Measurements from ENCODE around the gene TBX6. TPM values are rescaled to one million over a fixed set of nuclear protein-coding genes. Genes with fewer than 3 reads are reported as not detected.
"Not testable (repeated sequence)": the region's sequence is repeated elsewhere in the genome, so short reads cannot be mapped to it uniquely, and the experiment has no call there.

TBX6 gene
- total and polyA plus RNA-seq, 2 donors (not counting 3 experiments of a cell fraction or from before 2014, with no cell fraction given) = 0.40 to 0.60 TPM

GRCh38 chr16:30041841-30042240 lies 49.9 kb downstream of the TBX6 start:
- Histone ChIP-seq H3K4me2 (ENCODE audit: insufficient read depth, low read length) (no peak overlapping the region), H3K9me3 (replicated peaks; ENCODE audit: control insufficient read depth, insufficient read depth, low read length) (no peaks in the 10 kb centered on the region), H3K36me3 (ENCODE audit: control insufficient read depth in 2 of 2, extremely low read depth in 1 of 2, insufficient read depth in 2 of 2, low read length in 2 of 2) (no peaks in the 10 kb centered on the region), H3K9ac (replicated peaks; ENCODE audit: extremely low read depth, insufficient read depth, low read length) (no peak overlapping the region), H3K4me1 (ENCODE audit: control insufficient read depth, extremely low read depth, insufficient read depth, low read length) (no peaks in the 10 kb centered on the region), H2AFZ (ENCODE audit: low read depth, low read length) (no peak overlapping the region), H3K27me3 (ENCODE audit: control insufficient read depth in 2 of 2, insufficient read depth in 2 of 2, low read length in 2 of 2) (no peaks in the 10 kb centered on the region), H3K27ac (ENCODE audit: insufficient read depth, low read depth, low read length) (no peak overlapping the region), H3K79me2 (ENCODE audit: control insufficient read depth, insufficient read depth, low read length) (no peaks in the 10 kb centered on the region), H3K9me1 (replicated peaks; ENCODE audit: control insufficient read depth, extremely low read depth, insufficient read depth, low read length) (no peaks in the 10 kb centered on the region), H4K20me1 (replicated peaks; ENCODE audit: control insufficient read depth, extremely low read depth, insufficient read depth, low read length) (no peaks in the 10 kb centered on the region), H3K4me3 (replicated peaks in 1 of 3; ENCODE audit: insufficient read depth in 1 of 3, low read depth in 1 of 3, low read length in 3 of 3) (no peak overlapping the region)
- BruUV-seq (replicated peaks) = no TSS peak
- dilution Hi-C loops (cut with MboI; ENCODE audit: extremely low pct_ligation_motif_present, low sequenced_read_pairs) = no loop called here
- POLR2A ChIA-PET = no interaction called here
- intact Hi-C loops (cut with micrococcal nuclease) = loop anchor here (1.0 kb wide), 1 partner anchor 50 kb away; no protein-coding TSS in a partner anchor
- DNase-seq (ENCODE audit: low read depth, low spot score) = peak; percentile 66
- no peak for FAIRE-seq
- TF ChIP-seq POLR2AphosphoS5 (IDR thresholded peaks at IDR 0.05; ENCODE audit: insufficient read depth, low read depth, low read length) (no peak), EZH2 (IDR thresholded peaks at IDR 0.05; ENCODE audit: borderline replicate concordance, low read depth, low read length, severe bottlenecking) (no peak), MAX (IDR thresholded peaks at IDR 0.05; ENCODE audit: insufficient read depth, insufficient read length) (no peak), CTCF (IDR thresholded peaks at IDR 0.05; ENCODE audit: extremely low read depth in 1 of 2, insufficient read depth in 1 of 2, low read depth in 1 of 2, low read length in 2 of 2) (peak in 1 of 2 donors; percentile 23)
- CTCF ChIA-PET = interaction anchor here (0.8 to 5.9 kb wide), 7 partner anchors 9 to 50 kb away, joined by 3 to 38 read pairs (median 7); partner anchors contain the start of genes ALDOA and TBX6

- H3K27me3 ChIP-seq (ENCODE audit: control insufficient read depth in 2 of 2, insufficient read depth in 2 of 2, low read length in 2 of 2); H4K20me1 ChIP-seq (replicated peaks; ENCODE audit: control insufficient read depth, extremely low read depth, insufficient read depth, low read length); H3K9ac ChIP-seq (replicated peaks; ENCODE audit: extremely low read depth, insufficient read depth, low read length); dilution Hi-C loops (cut with MboI; ENCODE audit: extremely low pct_ligation_motif_present, low sequenced_read_pairs); H3K4me3 ChIP-seq (replicated peaks in 1 of 3; ENCODE audit: insufficient read depth in 1 of 3, low read depth in 1 of 3, low read length in 3 of 3); H3K9me3 ChIP-seq (replicated peaks; ENCODE audit: control insufficient read depth, insufficient read depth, low read length); H3K27ac ChIP-seq (ENCODE audit: insufficient read depth, low read depth, low read length); H3K36me3 ChIP-seq (ENCODE audit: control insufficient read depth in 2 of 2, extremely low read depth in 1 of 2, insufficient read depth in 2 of 2, low read length in 2 of 2); DNase-seq (ENCODE audit: low read depth, low spot score); POLR2A ChIA-PET; H3K9me1 ChIP-seq (replicated peaks; ENCODE audit: control insufficient read depth, extremely low read depth, insufficient read depth, low read length); H2AFZ ChIP-seq (ENCODE audit: low read depth, low read length); H3K79me2 ChIP-seq (ENCODE audit: control insufficient read depth, insufficient read depth, low read length); H3K4me1 ChIP-seq (ENCODE audit: control insufficient read depth, extremely low read depth, insufficient read depth, low read length); BruUV-seq (replicated peaks); H3K4me2 ChIP-seq (ENCODE audit: insufficient read depth, low read length); FAIRE-seq; intact Hi-C loops (cut with micrococcal nuclease): not testable (repeated sequence)
- CTCF ChIA-PET = interaction anchor here (0.8 to 5.9 kb wide), 6 partner anchors 8 to 349 kb away, joined by 4 to 38 read pairs (median 20); partner anchors contain the start of gene TBX6
Measured at GRCh38 chr16:30040690-30041089, 51.0 kb downstream of the TBX6 start.
